ENCODE measurements around the gene UBR3. TPM values are rescaled to one million over a fixed set of nuclear protein-coding genes. Genes with fewer than 3 reads are reported as not detected.

The UBR3 gene
- total and polyA plus RNA-seq, 8 donors = 7.3 to 26.8 (median 20.5) TPM

DNA sequence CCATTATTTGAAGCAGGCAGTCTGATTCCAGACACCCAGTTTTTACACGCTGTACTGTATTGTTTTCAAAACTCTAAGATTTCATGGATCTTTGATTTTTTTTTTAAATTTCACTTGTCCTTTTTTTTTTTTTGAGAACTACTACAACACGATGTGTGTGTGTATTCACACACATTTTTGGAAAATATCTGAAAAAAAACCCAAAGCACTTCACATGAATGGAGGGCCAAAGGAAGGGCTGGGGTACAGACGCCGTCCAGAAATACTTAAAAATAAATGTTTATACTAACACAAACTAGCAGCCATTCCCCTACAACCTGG is 28.9 kb upstream of the UBR3 start:
- TF ChIP-seq, protein P1, sequence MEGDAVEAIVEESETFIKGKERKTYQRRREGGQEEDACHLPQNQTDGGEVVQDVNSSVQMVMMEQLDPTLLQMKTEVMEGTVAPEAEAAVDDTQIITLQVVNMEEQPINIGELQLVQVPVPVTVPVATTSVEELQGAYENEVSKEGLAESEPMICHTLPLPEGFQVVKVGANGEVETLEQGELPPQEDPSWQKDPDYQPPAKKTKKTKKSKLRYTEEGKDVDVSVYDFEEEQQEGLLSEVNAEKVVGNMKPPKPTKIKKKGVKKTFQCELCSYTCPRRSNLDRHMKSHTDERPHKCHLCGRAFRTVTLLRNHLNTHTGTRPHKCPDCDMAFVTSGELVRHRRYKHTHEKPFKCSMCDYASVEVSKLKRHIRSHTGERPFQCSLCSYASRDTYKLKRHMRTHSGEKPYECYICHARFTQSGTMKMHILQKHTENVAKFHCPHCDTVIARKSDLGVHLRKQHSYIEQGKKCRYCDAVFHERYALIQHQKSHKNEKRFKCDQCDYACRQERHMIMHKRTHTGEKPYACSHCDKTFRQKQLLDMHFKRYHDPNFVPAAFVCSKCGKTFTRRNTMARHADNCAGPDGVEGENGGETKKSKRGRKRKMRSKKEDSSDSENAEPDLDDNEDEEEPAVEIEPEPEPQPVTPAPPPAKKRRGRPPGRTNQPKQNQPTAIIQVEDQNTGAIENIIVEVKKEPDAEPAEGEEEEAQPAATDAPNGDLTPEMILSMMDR (IDR thresholded peaks at IDR 0.05) = no peak
- Histone ChIP-seq H3K36me3 (no peaks in the 10 kb centered on the region), H3K27me3 (no peaks in the 10 kb centered on the region), H3K4me3 (peak overlapping the region; percentile 61 to 92 (median 78)), H3K4me1 (peaks cover 0 to 7% (median 0%) of the 10 kb centered on the region in 3 donors), H3K27ac (peak overlapping the region; percentile 44 to 84 (median 68)), H3K9me3 (no peaks in the 10 kb centered on the region)
- intact Hi-C loops (cut with DNase I) = no loop called here
- ATAC-seq = peak in 2 of 4 donors; percentile 11 to 16
- DNase-seq = no peak
- 7 to 10% methylated on average over 4 of the region's 4 CpGs for WGBS, 2 donors
- FAIRE-seq = no peak

GRCh38 chr2:169798718-169799592 is 28.3 kb upstream of the UBR3 start, which contains the start of gene SSB:
Gene SSB, plus strand, starts transcription at chr2:169798871. Its CDS starts 2,090 bp downstream, at chr2:169800961.
- Histone ChIP-seq H3K4me3 (peak within 1 kb of the TSS; percentile 61 to 92 (median 78)), H3K9me3 (no peaks in the 10 kb centered on the region), H3K36me3 (no peaks in the 10 kb centered on the region), H3K27ac (peak within 1 kb of the TSS; percentile 44 to 84 (median 68)), H3K4me1 (peaks cover 0 to 7% (median 0%) of the 10 kb centered on the region in 3 donors), H3K27me3 (no peaks in the 10 kb centered on the region)
- TF ChIP-seq, protein P1 (IDR thresholded peaks at IDR 0.05) = no peak
- DNase-seq (peak; percentile 90 to 97 (median 92)), ATAC-seq (peak; percentile 99 to 100 (median 100)), FAIRE-seq (no peak)
- intact Hi-C loops (cut with DNase I) = no loop called here
- WGBS, 2 donors = 0 to 1% methylated on average over 66 to 67 of the region's 67 CpGs

DNA sequence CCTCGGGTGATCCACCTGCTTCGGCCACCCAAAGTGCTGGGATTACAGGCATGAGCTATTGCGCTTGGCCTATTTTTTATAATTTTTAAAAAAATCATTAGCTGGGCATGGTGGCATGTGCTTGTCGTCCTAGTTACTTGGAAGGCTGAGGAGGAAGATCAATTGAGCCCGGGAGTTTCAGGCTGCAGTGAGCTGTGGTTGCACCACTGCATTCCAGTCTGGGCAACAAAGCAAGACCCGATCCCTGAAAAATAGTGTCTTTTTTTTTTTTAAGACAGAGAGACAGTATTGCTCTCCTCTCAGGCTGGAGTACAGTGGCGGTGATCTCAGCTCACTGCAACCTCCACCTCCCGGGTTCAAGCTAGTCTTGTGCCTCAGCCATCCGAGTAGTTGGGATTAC is 23.8 kb upstream of the UBR3 start:
- no peaks in the 10 kb centered on the region for H3K9me3 ChIP-seq
- peaks cover 0 to 26% (median 24%) of the 10 kb centered on the region in 3 donors for H3K36me3 ChIP-seq
- ATAC-seq (no peak), FAIRE-seq (no peak), DNase-seq (no peak)
- no peak overlapping the region for H3K4me3 ChIP-seq
- peaks cover 0 to 4% (median 0%) of the 10 kb centered on the region in 3 donors for H3K4me1 ChIP-seq
- no peak overlapping the region for H3K27ac ChIP-seq
- no peaks in the 10 kb centered on the region for H3K27me3 ChIP-seq
- TF ChIP-seq, protein P1 (IDR thresholded peaks at IDR 0.05) = no peak
- intact Hi-C loops (cut with DNase I) = no loop called here
- 90 to 93% methylated on average over 9 of the region's 9 CpGs for WGBS, 2 donors

- H3K9me3 ChIP-seq = no peaks in the 10 kb centered on the region
- no peak overlapping the region for H3K27ac ChIP-seq
- H3K27me3 ChIP-seq = no peaks in the 10 kb centered on the region
- H3K36me3 ChIP-seq = peaks cover 0 to 54% (median 41%) of the 10 kb centered on the region in 3 donors
- no peaks in the 10 kb centered on the region for H3K4me1 ChIP-seq
- FAIRE-seq = no peak
- no peak overlapping the region for H3K4me3 ChIP-seq
- ATAC-seq = no peak
- TF ChIP-seq, protein P1 (IDR thresholded peaks at IDR 0.05) = no peak
- intact Hi-C loops (cut with DNase I) = no loop called here
- DNase-seq = no peak
These were observed 20.7 kb upstream of the UBR3 start for GRCh38 chr2:169806586-169806985.

DNA sequence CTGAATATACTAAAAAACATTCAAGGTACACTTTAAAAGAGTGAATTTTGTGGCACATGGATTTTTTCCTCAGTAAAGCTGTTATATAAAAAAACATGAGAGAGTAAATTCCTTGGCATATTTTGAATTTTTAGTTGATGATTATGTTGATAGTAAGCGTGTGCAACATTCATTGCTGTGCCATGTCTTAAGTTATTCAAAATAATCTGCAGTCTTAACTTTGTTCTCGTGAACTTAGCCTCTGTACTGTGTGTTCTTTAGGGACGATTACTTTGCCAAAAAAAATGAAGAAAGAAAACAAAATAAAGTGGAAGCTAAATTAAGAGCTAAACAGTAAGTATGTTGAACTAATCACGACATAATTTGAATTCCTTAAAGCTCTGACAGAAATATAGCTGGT is 19.0 kb upstream of the UBR3 start:
- 75 to 80% methylated on average over 4 of the region's 4 CpGs for WGBS, 2 donors
- H3K36me3 ChIP-seq = peaks cover 0 to 69% (median 41%) of the 10 kb centered on the region in 3 donors

More for the DNA sequence above, 19.0 kb upstream of the UBR3 start:
- ATAC-seq (no peak), FAIRE-seq (no peak), DNase-seq (no peak)
- Histone ChIP-seq H3K27ac (no peak overlapping the region), H3K27me3 (no peaks in the 10 kb centered on the region), H3K9me3 (no peaks in the 10 kb centered on the region), H3K4me3 (no peak overlapping the region), H3K4me1 (no peaks in the 10 kb centered on the region)
- intact Hi-C loops (cut with DNase I) = no loop called here
- TF ChIP-seq, protein P1 (IDR thresholded peaks at IDR 0.05) = no peak
